Astrocyte (in vitro differentiated cells and primary cell): Measurements from ENCODE around the gene TUBA3E. TPM values are rescaled to one million over a fixed set of nuclear protein-coding genes. Genes with fewer than 3 reads are reported as not detected.
"Not testable (repeated sequence)": the region's sequence is repeated elsewhere in the genome, so short reads cannot be mapped to it uniquely, and the experiment has no call there.

Experiments used
- DNase-seq: peaks from one replicate; pipeline ENCODE4 v3.0.0-alpha.2; 2010; ENCODE audit warnings: low read depth
- FAIRE-seq: peaks from 2 replicates; lab custom pipeline; 2011; peaks lifted over from hg19 to GRCh38; lab: Jason Lieb, UNC
- H2AFZ ChIP-seq: 2 replicates; pipeline ENCODE4 v1.6.0; 2012; ENCODE audit warnings: low read depth, low read length, inconsistent platforms
- H3K27ac ChIP-seq: 2 replicates; pipeline ENCODE4 v1.5.1; 2011; ENCODE audit warnings: low read depth, low read length, inconsistent platforms
- H3K27me3 ChIP-seq: 2 replicates; pipeline ENCODE4 v1.6.0; 2011; ENCODE audit warnings: low read length, inconsistent platforms; ENCODE audit not compliant: insufficient read depth
- H3K36me3 ChIP-seq: 2 replicates; pipeline ENCODE4 v1.5.1; 2011; ENCODE audit warnings: low read length, inconsistent platforms; ENCODE audit not compliant: insufficient read depth
- H3K4me1 ChIP-seq: 2 replicates; pipeline ENCODE4 v1.5.1; 2011; ENCODE audit warnings: low read length, inconsistent platforms; ENCODE audit not compliant: insufficient read depth
- H3K4me2 ChIP-seq: 2 replicates; pipeline ENCODE4 v1.6.0; 2012; ENCODE audit warnings: low read length, inconsistent platforms
- H3K4me3 ChIP-seq: 2 replicates; pipeline ENCODE4 v1.5.1; 2011; ENCODE audit warnings: low read depth, mild to moderate bottlenecking, low read length, inconsistent platforms; ENCODE audit not compliant: insufficient read depth
- H3K79me2 ChIP-seq: 2 replicates; pipeline ENCODE4 v1.6.0; 2012; ENCODE audit warnings: mild to moderate bottlenecking, low read length, inconsistent platforms; ENCODE audit not compliant: insufficient read depth
- H3K9ac ChIP-seq: 2 replicates; pipeline ENCODE4 v1.6.0; 2012; ENCODE audit warnings: mild to moderate bottlenecking, low read length, inconsistent platforms
- H3K9me3 ChIP-seq: 2 replicates; pipeline ENCODE4 v1.5.1; 2012; ENCODE audit warnings: low read depth, mild to moderate bottlenecking, low read length, inconsistent platforms; ENCODE audit not compliant: insufficient read depth
- H4K20me1 ChIP-seq: 2 replicates; pipeline ENCODE4 v1.6.0; 2012; ENCODE audit warnings: low read length, inconsistent platforms; ENCODE audit not compliant: insufficient read depth
- H3K27ac Mint-ChIP-seq: one replicate; pipeline ENCODE4 v1.8.0; 2021; ENCODE audit warnings: mild to moderate bottlenecking, mixed read lengths; ENCODE audit not compliant: unreplicated experiment
- H3K27me3 Mint-ChIP-seq: one replicate; pipeline ENCODE4 v1.8.0; 2021; ENCODE audit warnings: low read depth, mixed read lengths; ENCODE audit not compliant: unreplicated experiment
- H3K36me3 Mint-ChIP-seq: one replicate; pipeline ENCODE4 v1.8.0; 2021; ENCODE audit warnings: low read depth, mixed read lengths; ENCODE audit not compliant: unreplicated experiment
- H3K4me1 Mint-ChIP-seq: one replicate; pipeline ENCODE4 v1.8.0; 2021; ENCODE audit warnings: low read depth, mixed read lengths; ENCODE audit not compliant: unreplicated experiment
- H3K4me3 Mint-ChIP-seq: one replicate; pipeline ENCODE4 v1.8.0; 2021; ENCODE audit warnings: mild to moderate bottlenecking, moderate library complexity, mixed read lengths; ENCODE audit not compliant: unreplicated experiment
- H3K9me3 Mint-ChIP-seq: one replicate; pipeline ENCODE4 v1.8.0; 2021; ENCODE audit warnings: mild to moderate bottlenecking, mixed read lengths; ENCODE audit not compliant: unreplicated experiment
- total RNA-seq: library from RNA; stranded (reverse); gene quantifications from 2 replicates; pipeline ENCODE4 v1.2.1, GENCODE V29; 2021

Gene TUBA3E
- total RNA-seq, 1 donor from 2014 or later: not detected

DNA sequence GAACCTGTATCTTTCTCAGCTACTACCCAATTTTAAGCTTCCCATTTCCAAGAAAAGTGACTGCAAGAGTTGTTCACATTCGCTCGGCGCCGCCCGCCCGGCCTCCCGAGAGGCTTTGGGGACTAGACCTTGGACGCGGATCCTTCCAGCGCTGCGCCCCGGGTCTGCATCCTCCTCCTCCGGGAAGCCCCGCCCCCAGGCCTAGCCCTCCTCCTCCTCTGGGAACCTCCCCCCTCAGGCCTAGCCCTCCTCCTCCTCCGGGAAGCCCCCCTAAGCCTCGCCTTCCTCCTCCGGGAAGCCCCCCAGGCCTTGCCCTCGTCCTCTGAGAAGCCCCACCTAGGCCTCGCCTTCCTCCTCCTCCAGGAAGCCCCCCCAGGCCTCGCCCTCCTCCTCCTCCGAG is 29.8 kb upstream of the TUBA3E start:
- DNase-seq, FAIRE-seq, H3K27ac Mint-ChIP-seq: not testable (repeated sequence)

GRCh38 chr2:130222523-130222922 is 24.3 kb upstream of the TUBA3E start:
- not testable (repeated sequence) for H3K4me3 ChIP-seq, H3K4me1 ChIP-seq, H3K27ac Mint-ChIP-seq, H3K4me2 ChIP-seq, FAIRE-seq, H3K36me3 Mint-ChIP-seq, DNase-seq, H3K27me3 ChIP-seq, H2AFZ ChIP-seq, H3K79me2 ChIP-seq, H3K27ac ChIP-seq, H3K4me3 Mint-ChIP-seq, H3K36me3 ChIP-seq, H3K9me3 Mint-ChIP-seq, H3K9me3 ChIP-seq, H3K9ac ChIP-seq, H4K20me1 ChIP-seq, H3K4me1 Mint-ChIP-seq
- H3K27me3 Mint-ChIP-seq: peaks cover 16% of the 10 kb centered on the region

More for the DNA sequence above, 29.8 kb upstream of the TUBA3E start:
- not testable (repeated sequence) for H3K27ac ChIP-seq, H3K4me1 ChIP-seq, H3K27me3 ChIP-seq, H3K4me1 Mint-ChIP-seq, H3K4me2 ChIP-seq, H3K36me3 Mint-ChIP-seq, H2AFZ ChIP-seq, H3K36me3 ChIP-seq, H4K20me1 ChIP-seq, H3K9me3 Mint-ChIP-seq, H3K4me3 ChIP-seq, H3K9ac ChIP-seq, H3K79me2 ChIP-seq, H3K4me3 Mint-ChIP-seq, H3K9me3 ChIP-seq
- peaks cover 15% of the 10 kb centered on the region for H3K27me3 Mint-ChIP-seq

- H3K27ac Mint-ChIP-seq, H3K4me1 Mint-ChIP-seq, H3K27me3 ChIP-seq, H2AFZ ChIP-seq, H3K9me3 Mint-ChIP-seq, H3K79me2 ChIP-seq, H3K4me2 ChIP-seq, H3K27ac ChIP-seq, H3K4me3 ChIP-seq, DNase-seq, H3K36me3 ChIP-seq, H3K36me3 Mint-ChIP-seq, H3K9me3 ChIP-seq, FAIRE-seq, H4K20me1 ChIP-seq, H3K4me3 Mint-ChIP-seq, H3K4me1 ChIP-seq, H3K9ac ChIP-seq: not testable (repeated sequence)
- H3K27me3 Mint-ChIP-seq: peaks cover 11% of the 10 kb centered on the region
Measured at GRCh38 chr2:130220505-130220904, 22.3 kb upstream of the TUBA3E start.

- peaks cover 16% of the 10 kb centered on the region for H3K27me3 Mint-ChIP-seq
- not testable (repeated sequence) for H3K36me3 Mint-ChIP-seq, H3K4me2 ChIP-seq, H3K36me3 ChIP-seq, DNase-seq, H3K4me1 Mint-ChIP-seq, H3K4me1 ChIP-seq, H3K27ac Mint-ChIP-seq, H3K27me3 ChIP-seq, H3K9me3 Mint-ChIP-seq, H3K79me2 ChIP-seq, FAIRE-seq, H4K20me1 ChIP-seq, H3K4me3 ChIP-seq, H3K9me3 ChIP-seq, H3K27ac ChIP-seq, H3K9ac ChIP-seq, H3K4me3 Mint-ChIP-seq, H2AFZ ChIP-seq
Measured at GRCh38 chr2:130219147-130219546, 20.9 kb upstream of the TUBA3E start.

- not testable (repeated sequence) for H3K36me3 ChIP-seq, H3K27me3 ChIP-seq, H3K4me1 Mint-ChIP-seq, H3K9me3 Mint-ChIP-seq, H2AFZ ChIP-seq, H3K4me3 Mint-ChIP-seq, H3K4me3 ChIP-seq, H4K20me1 ChIP-seq, FAIRE-seq, H3K79me2 ChIP-seq, H3K4me1 ChIP-seq, DNase-seq, H3K36me3 Mint-ChIP-seq, H3K9me3 ChIP-seq, H3K27ac ChIP-seq, H3K9ac ChIP-seq, H3K27ac Mint-ChIP-seq, H3K4me2 ChIP-seq
- H3K27me3 Mint-ChIP-seq: peaks cover 19% of the 10 kb centered on the region
Measured at GRCh38 chr2:130207051-130207450, 8.8 kb upstream of the TUBA3E start.

DNA sequence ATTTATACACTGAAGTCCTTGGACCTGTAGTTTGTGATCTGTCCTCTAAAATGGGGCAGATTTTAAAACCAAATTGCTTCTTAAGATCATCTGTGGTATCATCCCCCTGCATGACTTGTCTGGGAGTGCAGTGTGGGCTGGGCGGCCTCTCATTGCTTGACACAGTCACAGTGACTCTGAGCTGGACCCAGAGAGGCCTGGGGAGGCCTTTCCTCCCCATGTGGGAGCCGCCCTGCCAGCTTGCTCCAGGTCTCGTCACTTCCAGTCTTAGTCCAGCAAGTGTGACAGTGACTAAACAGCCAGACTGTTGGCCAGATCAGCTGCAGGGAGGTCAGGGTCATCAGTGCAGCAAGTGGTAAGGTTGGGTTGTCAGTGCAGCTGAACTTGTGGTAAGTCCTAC is 4.9 kb upstream of the TUBA3E start:
- H3K4me2 ChIP-seq, H3K9me3 ChIP-seq, H3K27me3 ChIP-seq, H3K36me3 ChIP-seq, H3K9me3 Mint-ChIP-seq, H3K4me3 ChIP-seq, H2AFZ ChIP-seq, H3K4me1 Mint-ChIP-seq, H3K79me2 ChIP-seq, H3K27ac Mint-ChIP-seq, H3K27ac ChIP-seq, H3K4me3 Mint-ChIP-seq, DNase-seq, FAIRE-seq, H3K9ac ChIP-seq, H3K27me3 Mint-ChIP-seq, H4K20me1 ChIP-seq, H3K36me3 Mint-ChIP-seq, H3K4me1 ChIP-seq: not testable (repeated sequence)
